Esophagus (tissue), 2 donors: ENCODE results near the gene PANX2. TPM values are rescaled to one million over a fixed set of nuclear protein-coding genes. Genes with fewer than 3 reads are reported as not detected.

ENCODE experiments used
- H3K27ac ChIP-seq, 2 donors: one replicate each; pipeline ENCODE4 v1.5.1; 2013; ENCODE audit warnings: low read depth in 2 of 2, mild to moderate bottlenecking in 2 of 2, inconsistent platforms in 1 of 2, low read length in 1 of 2, moderate library complexity in 1 of 2
- H3K27me3 ChIP-seq, 2 donors: one replicate each; pipeline ENCODE4 v1.6.1; 2013; ENCODE audit warnings: low read length in 2 of 2, control low read depth in 1 of 2, mild to moderate bottlenecking in 1 of 2; ENCODE audit not compliant: insufficient read depth in 2 of 2, control insufficient read depth in 1 of 2
- H3K36me3 ChIP-seq, 2 donors: one replicate each; pipeline ENCODE4 v1.6.1; 2013; ENCODE audit warnings: low read length in 1 of 2; ENCODE audit not compliant: control insufficient read depth in 2 of 2, insufficient read depth in 2 of 2
- H3K4me1 ChIP-seq, 2 donors: one replicate each; pipeline ENCODE4 v1.6.1; 2013; ENCODE audit warnings: low read length in 1 of 2; ENCODE audit not compliant: control insufficient read depth in 2 of 2, insufficient read depth in 2 of 2
- H3K4me3 ChIP-seq, 2 donors: one replicate each; pipeline ENCODE4 v1.5.1; 2013; ENCODE audit warnings: low read length in 2 of 2, mild to moderate bottlenecking in 2 of 2, low read depth in 1 of 2, moderate library complexity in 1 of 2
- H3K9me3 ChIP-seq, 2 donors: one replicate each; pipeline ENCODE4 v1.6.1; 2013; ENCODE audit warnings: mild to moderate bottlenecking in 2 of 2, low read depth in 1 of 2, low read length in 1 of 2, moderate library complexity in 1 of 2; ENCODE audit not compliant: control insufficient read depth in 2 of 2, insufficient read depth in 1 of 2
- WGBS, 2 donors: extraction: QIAGEN DNeasy Blood & Tissue Kit; methylation state at CpG; one replicate each; pipeline ENCODE4 v1.1.7; 2013; 5-methylcytosine and 5-hydroxymethylcytosine counted together
- polyA plus RNA-seq, 2 donors: library from polyadenylated mRNA; stranded (reverse); fragments of 200-250 nt; gene quantifications; one replicate each; pipeline ENCODE4 v1.2.3, GENCODE V29; 2013
- donor health status: healthy with polysubstance abuse.
- donor health status: Bipolar disorder and iron deficiency.

Gene PANX2
- polyA plus RNA-seq, 2 donors, result 2.1 to 2.6 TPM

- Histone ChIP-seq H3K4me1 (no peaks in the 10 kb centered on the region), H3K27ac (no peak overlapping the region), H3K27me3 (no peaks in the 10 kb centered on the region), H3K4me3 (no peak overlapping the region), H3K9me3 (no peaks in the 10 kb centered on the region), H3K36me3 (peaks cover 12 to 61% of the 10 kb centered on the region in 2 donors)
- WGBS, 2 donors, result 92 to 93% methylated on average over 15 to 18 of the region's 18 CpGs
These were observed 56.3 kb downstream of the PANX2 start for GRCh38 chr22:50226875-50227165.

- 92 to 96% methylated on average over 24 to 25 of the region's 25 CpGs for WGBS, 2 donors
- Histone ChIP-seq H3K27ac (no peak overlapping the region), H3K9me3 (no peaks in the 10 kb centered on the region), H3K4me1 (no peaks in the 10 kb centered on the region), H3K27me3 (no peaks in the 10 kb centered on the region), H3K4me3 (no peak overlapping the region), H3K36me3 (peaks cover 12 to 53% of the 10 kb centered on the region in 2 donors)
These were observed 57.2 kb downstream of the PANX2 start for GRCh38 chr22:50227579-50228215.

- H3K9me3 ChIP-seq, result no peaks in the 10 kb centered on the region
- H3K27me3 ChIP-seq, result no peaks in the 10 kb centered on the region
- H3K4me3 ChIP-seq, result no peak overlapping the region
- no peak overlapping the region for H3K27ac ChIP-seq
- peaks cover 12 to 53% of the 10 kb centered on the region in 2 donors for H3K36me3 ChIP-seq
- 96 to 97% methylated on average over 9 of the region's 9 CpGs for WGBS, 2 donors
- no peaks in the 10 kb centered on the region for H3K4me1 ChIP-seq
These were observed 57.8 kb downstream of the PANX2 start for GRCh38 chr22:50228366-50228765.

- H3K36me3 ChIP-seq, result peaks cover 5 to 47% of the 10 kb centered on the region in 2 donors
- no peak overlapping the region for H3K27ac ChIP-seq
- no peaks in the 10 kb centered on the region for H3K27me3 ChIP-seq
- WGBS, 2 donors, result 95 to 96% methylated on average over 16 of the region's 16 CpGs
- peaks cover 0 to 4% of the 10 kb centered on the region in 2 donors for H3K4me1 ChIP-seq
- H3K4me3 ChIP-seq, result no peak overlapping the region
- no peaks in the 10 kb centered on the region for H3K9me3 ChIP-seq
These were observed 58.8 kb downstream of the PANX2 start for GRCh38 chr22:50229370-50229769.

Other genes with a start within 250 kb of the PANX2 start
- gene PIM3, start 210.0 kb upstream of the PANX2 start, polyA plus RNA-seq, result 10 to 100 TPM; 33.8 to 43.4 TPM
- not detected for gene IL17REL, start 158.0 kb upstream of the PANX2 start, polyA plus RNA-seq
- not detected for gene TTLL8, start 112.4 kb upstream of the PANX2 start, polyA plus RNA-seq
- gene MLC1, start 85.3 kb upstream of the PANX2 start, polyA plus RNA-seq, result under 1 TPM; 0.04 to 0.08 TPM
- under 1 TPM; 0.18 to 0.22 TPM for gene MOV10L1, start 80.7 kb upstream of the PANX2 start, polyA plus RNA-seq
- gene TRABD, start 15.2 kb downstream of the PANX2 start, polyA plus RNA-seq, result 10 to 100 TPM; 47.4 to 54.5 TPM
- gene SELENOO, start 30.3 kb downstream of the PANX2 start, polyA plus RNA-seq, result 10 to 100 TPM; 23.0 to 35.9 TPM
- gene TUBGCP6, start 74.3 kb downstream of the PANX2 start, polyA plus RNA-seq, result 10 to 100 TPM; 19.3 to 37.9 TPM
- gene HDAC10, start 80.5 kb downstream of the PANX2 start, polyA plus RNA-seq, result 10 to 100 TPM; 22.0 to 42.4 TPM
- 1 to 10 TPM; 3.0 to 3.4 TPM for gene MAPK12, start 91.0 kb downstream of the PANX2 start, polyA plus RNA-seq
- gene MAPK11, start 99.6 kb downstream of the PANX2 start, polyA plus RNA-seq, result 1 to 10 TPM; 5.4 to 6.1 TPM
- gene PLXNB2, start 136.9 kb downstream of the PANX2 start, polyA plus RNA-seq, result 100 to 1,000 TPM; 107 to 186 TPM
- gene DENND6B, start 156.3 kb downstream of the PANX2 start, polyA plus RNA-seq, result 1 to 10 TPM; 2.4 to 6.8 TPM
- gene PPP6R2, start 172.6 kb downstream of the PANX2 start, polyA plus RNA-seq, result 10 to 100 TPM; 30.2 to 38.2 TPM